Activated CD8-positive, alpha-beta T cell treated with anti-CD3 and anti-CD28 coated beads for 36 hours (primary cell): ENCODE results near the gene BLTP3A. TPM values are rescaled to one million over a fixed set of nuclear protein-coding genes. Genes with fewer than 3 reads are reported as not detected.
"Not testable (repeated sequence)": the region's sequence is repeated elsewhere in the genome, so short reads cannot be mapped to it uniquely, and the experiment has no call there.

Source experiments
- ATAC-seq: fragments of 200-7000 bp; cut with Tn5 transposase; one replicate; pipeline ENCODE4 v1.10.0; 2021; ENCODE audit warnings: mild to moderate bottlenecking, moderate library complexity
- CTCF ChIA-PET: fragments of 350-600 bp; sonication (Branson Sonifier 250); formaldehyde crosslinking; loops from one replicate; lab custom pipeline; 2021; ENCODE audit warnings: antibody characterized with exemption; lab: Charles Lee
- POLR2A ChIA-PET: fragments of 350-600 bp; sonication (Branson Sonifier 250); formaldehyde crosslinking; loops from one replicate; lab custom pipeline; 2021; ENCODE audit warnings: antibody characterized with exemption; lab: Charles Lee
- DNase-seq: peaks from one replicate; pipeline ENCODE4 v3.0.0-alpha.2; 2020
- H3K27ac Mint-ChIP-seq: one replicate; pipeline ENCODE4 v1.8.0; 2021; ENCODE audit warnings: mild to moderate bottlenecking, mixed read lengths
- H3K27me3 Mint-ChIP-seq: one replicate; pipeline ENCODE4 v1.8.0; 2021; ENCODE audit warnings: mixed read lengths
- H3K36me3 Mint-ChIP-seq: one replicate; pipeline ENCODE4 v1.8.0; 2021; ENCODE audit warnings: low read depth, mixed read lengths
- H3K4me1 Mint-ChIP-seq: one replicate; pipeline ENCODE4 v1.8.0; 2021; ENCODE audit warnings: low read depth, mixed read lengths
- H3K4me3 Mint-ChIP-seq: one replicate; pipeline ENCODE4 v1.8.0; 2021; ENCODE audit warnings: mild to moderate bottlenecking, moderate library complexity, mixed read lengths
- H3K9me3 Mint-ChIP-seq: one replicate; pipeline ENCODE4 v1.8.0; 2021; ENCODE audit warnings: mixed read lengths
- intact Hi-C: fragments of 100-400 bp; cut with micrococcal nuclease; formaldehyde crosslinking; loops from one replicate; pipeline ENCODE4 v1.10.0; 2022
- total RNA-seq, 2 experiments: library from RNA; stranded (reverse); gene quantifications; one replicate each; pipeline ENCODE4 v1.2.3, GENCODE V29; 2021
- TF ChIP-seq, protein P1 (sequence below): fragments of 200-600 bp; IDR thresholded peaks from one replicate; pipeline ENCODE4 v1.8.0; 2022; ENCODE audit warnings: antibody characterized with exemption, mild to moderate bottlenecking

Gene BLTP3A
- total RNA-seq, 2 experiments from 2014 or later: 14.0 to 15.0 TPM

DNA sequence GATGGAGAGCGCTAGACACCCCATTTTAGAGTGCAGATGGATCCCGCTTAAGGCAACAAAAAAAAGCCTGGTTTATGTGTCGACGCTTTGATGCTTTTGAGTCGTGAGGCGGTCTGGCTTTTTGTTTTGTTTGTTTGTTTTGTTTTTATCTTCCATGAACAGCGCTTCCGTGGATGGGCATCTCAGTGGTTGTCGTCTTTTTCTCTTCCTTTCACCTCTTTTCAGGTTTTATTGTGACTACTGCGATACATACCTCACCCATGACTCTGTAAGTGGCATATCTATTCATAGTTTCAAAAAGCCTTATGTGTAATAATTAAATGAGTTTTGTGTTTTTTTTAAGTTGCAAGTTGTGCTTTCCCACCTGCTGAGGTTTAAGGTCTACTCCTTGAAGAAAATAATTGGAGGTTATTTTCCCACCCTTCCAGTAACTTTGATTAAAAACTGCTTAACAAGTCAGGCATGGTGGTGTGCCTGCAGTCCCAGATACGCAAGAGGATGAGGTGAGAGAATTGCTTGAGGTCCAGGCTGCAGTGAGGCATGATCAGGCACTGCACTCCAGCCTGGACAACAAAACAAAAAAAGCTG lies 34.1 kb upstream of the BLTP3A start:
- ATAC-seq (no peak), DNase-seq (no peak)
- Mint-ChIP-seq H3K9me3 (no peaks in the 10 kb centered on the region), H3K4me1 (peaks cover 8% of the 10 kb centered on the region), H3K36me3 (peaks cover 10% of the 10 kb centered on the region), H3K27ac (no peak overlapping the region), H3K27me3 (no peaks in the 10 kb centered on the region), H3K4me3 (no peak overlapping the region)
- TF ChIP-seq, protein P1, sequence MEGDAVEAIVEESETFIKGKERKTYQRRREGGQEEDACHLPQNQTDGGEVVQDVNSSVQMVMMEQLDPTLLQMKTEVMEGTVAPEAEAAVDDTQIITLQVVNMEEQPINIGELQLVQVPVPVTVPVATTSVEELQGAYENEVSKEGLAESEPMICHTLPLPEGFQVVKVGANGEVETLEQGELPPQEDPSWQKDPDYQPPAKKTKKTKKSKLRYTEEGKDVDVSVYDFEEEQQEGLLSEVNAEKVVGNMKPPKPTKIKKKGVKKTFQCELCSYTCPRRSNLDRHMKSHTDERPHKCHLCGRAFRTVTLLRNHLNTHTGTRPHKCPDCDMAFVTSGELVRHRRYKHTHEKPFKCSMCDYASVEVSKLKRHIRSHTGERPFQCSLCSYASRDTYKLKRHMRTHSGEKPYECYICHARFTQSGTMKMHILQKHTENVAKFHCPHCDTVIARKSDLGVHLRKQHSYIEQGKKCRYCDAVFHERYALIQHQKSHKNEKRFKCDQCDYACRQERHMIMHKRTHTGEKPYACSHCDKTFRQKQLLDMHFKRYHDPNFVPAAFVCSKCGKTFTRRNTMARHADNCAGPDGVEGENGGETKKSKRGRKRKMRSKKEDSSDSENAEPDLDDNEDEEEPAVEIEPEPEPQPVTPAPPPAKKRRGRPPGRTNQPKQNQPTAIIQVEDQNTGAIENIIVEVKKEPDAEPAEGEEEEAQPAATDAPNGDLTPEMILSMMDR: no peak
- CTCF ChIA-PET: interaction anchor here (0.5 to 1.7 kb wide), 6 partner anchors 101 to 271 kb away, joined by 3 to 6 read pairs (median 3); no protein-coding TSS in a partner anchor
- POLR2A ChIA-PET: interaction anchor here (0.6 to 4.1 kb wide), 8 partner anchors 9 to 520 kb away, joined by 3 to 23 read pairs (median 4); partner anchors contain the start of genes BLTP3A and TAF11
- intact Hi-C loops: no loop called here

DNA sequence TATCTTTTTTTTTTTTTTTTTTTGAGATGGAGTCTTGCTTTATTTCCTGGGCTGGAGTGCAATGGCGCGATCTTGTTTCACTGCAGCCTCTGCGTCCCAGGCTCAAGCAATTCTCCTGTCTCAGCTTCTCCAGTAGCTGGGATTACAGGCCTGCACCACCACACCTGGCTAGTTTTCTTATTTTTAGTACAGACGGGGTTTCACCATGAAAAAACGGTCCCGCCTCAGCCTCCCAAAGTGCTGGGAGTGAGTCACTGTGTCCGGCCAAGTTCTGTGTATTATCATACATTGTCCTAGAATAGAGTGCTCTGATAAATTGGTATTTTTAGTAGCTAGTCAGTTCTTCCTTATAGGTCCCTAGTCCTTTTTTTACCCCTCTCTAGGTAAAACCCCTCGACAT lies 31.8 kb upstream of the BLTP3A start:
- ChIA-PET CTCF (interaction anchor here (1.0 to 1.3 kb wide), 3 partner anchors 27 to 128 kb away, joined by 3 to 4 read pairs (median 3); partner anchors contain the start of genes BLTP3A and TAF11), POLR2A (interaction anchor here (2.3 to 4.1 kb wide), 2 partner anchors 32 to 128 kb away, joined by 6 to 23 read pairs; partner anchors contain the start of genes ANKS1A, BLTP3A and TAF11)
- intact Hi-C loops: no loop called here
- no peak overlapping the region for H3K4me3 Mint-ChIP-seq
- TF ChIP-seq, protein P1: no peak
- no peak for ATAC-seq
- H3K4me1 Mint-ChIP-seq: peaks cover 10% of the 10 kb centered on the region
- no peaks in the 10 kb centered on the region for H3K9me3 Mint-ChIP-seq
- no peak overlapping the region for H3K27ac Mint-ChIP-seq
- H3K36me3 Mint-ChIP-seq: peaks cover 19% of the 10 kb centered on the region
- no peak for DNase-seq
- H3K27me3 Mint-ChIP-seq: no peaks in the 10 kb centered on the region

DNA sequence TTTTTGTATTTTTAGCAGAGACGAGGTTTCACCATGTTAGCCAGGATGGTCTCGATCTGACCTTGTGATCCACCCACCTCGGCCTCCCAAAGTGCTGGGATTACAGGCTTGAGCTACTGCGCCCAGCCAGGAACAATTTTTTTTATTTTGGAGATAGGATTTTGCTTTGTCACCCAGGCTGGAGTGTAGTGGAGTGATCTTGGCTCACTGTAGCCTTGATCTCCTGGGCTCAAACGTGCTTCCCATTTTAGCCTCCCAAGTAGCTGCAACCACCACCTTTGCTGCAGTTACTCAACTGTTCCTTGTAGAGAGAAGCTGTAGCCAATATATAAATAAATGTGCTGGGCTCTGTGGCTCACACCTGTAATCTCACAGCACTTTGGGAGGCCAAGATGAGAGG lies 30.2 kb upstream of the BLTP3A start:
- intact Hi-C loops, POLR2A ChIA-PET, DNase-seq, H3K27ac Mint-ChIP-seq, H3K4me3 Mint-ChIP-seq, ATAC-seq, H3K4me1 Mint-ChIP-seq, H3K9me3 Mint-ChIP-seq, CTCF ChIA-PET, H3K27me3 Mint-ChIP-seq: not testable (repeated sequence)
- H3K36me3 Mint-ChIP-seq: peaks cover 24% of the 10 kb centered on the region

DNA sequence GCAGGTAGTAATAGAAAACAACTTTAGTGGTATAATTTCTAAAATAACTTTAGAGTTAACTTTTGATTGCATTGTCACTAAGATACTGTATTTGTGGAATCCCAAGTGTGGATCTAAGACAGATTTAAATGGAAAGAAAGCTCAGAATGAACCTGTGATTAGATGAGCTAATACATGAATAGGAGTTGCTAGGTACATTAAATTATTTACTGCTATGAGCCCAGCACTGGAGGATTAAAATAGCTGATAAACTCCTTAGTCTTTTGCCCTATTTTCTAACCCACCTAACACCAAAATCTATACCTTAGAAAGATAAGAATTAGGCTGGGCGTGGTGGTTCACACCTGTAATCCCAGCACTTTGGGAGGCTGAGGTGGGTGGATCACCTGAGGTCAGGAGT lies 23.7 kb upstream of the BLTP3A start:
- Mint-ChIP-seq H3K4me1 (peaks cover 18% of the 10 kb centered on the region), H3K36me3 (peaks cover 49% of the 10 kb centered on the region), H3K27ac (no peak overlapping the region), H3K9me3 (no peaks in the 10 kb centered on the region), H3K4me3 (no peak overlapping the region), H3K27me3 (no peaks in the 10 kb centered on the region)
- no peak for ATAC-seq
- TF ChIP-seq, protein P1: no peak
- POLR2A ChIA-PET: interaction anchor here (1.0 kb wide), 1 partner anchor 10 kb away, joined by 3 read pairs; no protein-coding TSS in a partner anchor
- intact Hi-C loops: no loop called here
- CTCF ChIA-PET: no interaction called here
- no peak for DNase-seq

DNA sequence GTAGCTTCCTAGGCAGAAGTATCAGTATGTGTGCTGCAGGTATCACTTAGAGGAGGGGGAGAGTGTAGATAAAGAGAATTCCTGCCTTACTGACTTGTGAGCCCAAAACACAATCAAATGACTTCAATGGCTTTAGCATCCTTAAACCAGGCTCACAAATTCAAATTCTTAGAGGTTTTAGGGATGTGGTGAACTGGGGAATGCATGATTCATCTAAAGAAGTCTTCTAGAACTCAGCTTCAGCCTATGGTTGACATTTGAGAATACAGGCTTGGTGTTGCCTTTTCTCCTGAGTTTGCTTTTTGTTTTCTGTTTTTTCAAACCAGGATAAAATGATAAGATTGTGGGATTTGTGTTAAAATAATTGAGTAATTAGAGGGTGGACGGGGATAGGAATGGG lies 20.2 kb upstream of the BLTP3A start:
- Mint-ChIP-seq H3K4me3 (no peak overlapping the region), H3K36me3 (peaks cover 52% of the 10 kb centered on the region), H3K27ac (no peak overlapping the region), H3K4me1 (peaks cover 17% of the 10 kb centered on the region), H3K9me3 (no peaks in the 10 kb centered on the region), H3K27me3 (no peaks in the 10 kb centered on the region)
- ChIA-PET CTCF (interaction anchor here (1.2 to 1.7 kb wide), 3 partner anchors 9 to 115 kb away, joined by 3 read pairs; no protein-coding TSS in a partner anchor), POLR2A (interaction anchor here (0.7 to 1.4 kb wide), 2 partner anchors 20 to 94 kb away, joined by 3 to 5 read pairs; partner anchors contain the start of gene BLTP3A)
- ATAC-seq (no peak), DNase-seq (no peak)
- intact Hi-C loops: no loop called here
- TF ChIP-seq, protein P1: no peak
